Raji (cell line): ENCODE measurements around the gene CDA.

Source experiments
- POLR2A ChIP-seq: IDR thresholded peaks from 2 replicates; pipeline ENCODE4 v1.6.1; 2011; ENCODE audit warnings: low read depth, low read length, control low read depth; ENCODE audit not compliant: insufficient read depth

The CDA gene

DNA sequence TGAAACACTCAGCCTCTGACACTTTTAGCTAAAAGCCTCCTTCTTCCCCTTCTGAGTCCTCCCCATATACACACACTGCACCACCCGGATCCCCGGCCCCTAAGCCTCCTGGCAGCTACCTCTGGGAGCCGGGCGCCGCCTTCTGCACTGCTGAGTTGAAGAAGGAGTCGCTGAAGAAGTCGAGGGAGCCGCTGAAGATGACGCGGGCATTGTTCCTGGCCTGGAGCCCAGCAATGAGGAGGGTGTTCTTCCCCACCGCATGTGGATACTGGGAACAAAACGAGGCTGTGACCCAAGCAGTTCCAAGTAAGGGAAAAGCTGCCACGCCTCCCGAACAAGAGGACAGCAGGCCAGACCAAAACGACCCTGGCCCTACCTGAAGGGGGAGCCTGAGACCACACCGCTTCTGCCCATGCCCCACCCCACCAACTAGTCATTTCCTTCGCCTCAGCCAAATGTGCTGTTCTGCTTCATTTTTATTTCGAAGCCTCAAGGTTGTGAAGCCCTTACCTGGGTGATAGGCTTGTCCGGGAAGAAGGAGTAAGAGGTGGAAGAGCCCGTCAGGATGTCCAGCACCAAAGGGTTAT is 65.3 kb downstream of the CDA start:
- no peak for TF ChIP-seq POLR2A

DNA sequence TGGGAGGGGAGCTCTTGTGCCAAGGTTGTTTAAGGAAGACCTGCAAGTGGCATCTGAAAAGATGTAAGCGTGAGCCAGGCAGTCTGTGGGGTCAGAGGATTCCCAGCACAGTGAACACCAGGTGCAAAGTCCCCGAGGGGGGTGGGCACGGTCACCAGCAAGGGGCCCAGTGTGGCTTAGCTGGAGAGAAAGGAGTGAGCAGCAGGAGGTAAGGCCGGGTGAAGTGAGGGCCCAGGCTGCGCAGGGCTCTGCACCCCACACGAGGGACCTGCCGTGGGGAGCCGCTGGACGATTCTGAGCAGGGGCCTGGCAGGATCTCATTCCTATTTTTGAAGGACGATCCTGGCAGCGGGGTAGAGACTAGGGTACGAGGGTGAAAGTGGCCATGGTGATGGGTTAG is 68.1 kb downstream of the CDA start:
- no peak for TF ChIP-seq POLR2A

GRCh38 chr1:20658166-20658915 is 69.4 kb downstream of the CDA start:
- no peak for TF ChIP-seq POLR2A

DNA sequence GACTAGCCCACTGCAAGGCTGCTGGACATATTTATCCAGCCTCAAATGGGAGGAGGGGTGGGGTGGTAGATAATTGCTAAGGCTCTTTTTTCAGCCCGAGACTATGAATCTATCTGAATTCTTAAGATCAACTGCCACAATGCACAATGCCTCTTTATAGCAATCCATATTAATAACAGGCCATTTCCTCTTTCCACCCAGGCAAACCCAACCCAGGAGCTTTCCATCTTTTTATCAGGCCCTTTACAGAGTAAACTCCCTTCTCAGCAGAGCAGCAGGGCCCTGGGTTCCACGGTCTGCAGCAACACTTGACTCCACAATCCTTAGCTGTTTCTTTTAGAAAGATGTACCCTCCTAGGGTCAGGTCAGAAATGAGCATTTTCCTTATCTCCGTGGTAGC is 71.5 kb downstream of the CDA start:
- TF ChIP-seq POLR2A: no peak

DNA sequence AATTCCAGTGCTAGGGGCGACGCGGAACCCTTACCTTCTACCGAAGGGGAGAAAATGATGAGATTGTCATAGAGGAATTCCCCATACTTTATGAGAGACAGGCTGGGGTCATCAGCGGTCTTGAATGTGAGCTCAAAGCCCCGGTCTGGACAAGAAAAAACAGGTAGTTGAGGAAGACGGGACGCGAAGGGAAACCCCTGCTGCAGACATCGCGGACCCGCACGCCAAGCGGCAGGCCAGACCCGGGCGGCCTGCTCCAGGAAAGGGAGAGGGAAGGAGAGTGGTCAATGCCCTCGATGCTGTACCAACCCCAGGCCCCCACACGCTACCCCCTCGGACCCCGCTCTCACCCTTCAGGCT is 71.9 kb downstream of the CDA start:
- no peak for TF ChIP-seq POLR2A

DNA sequence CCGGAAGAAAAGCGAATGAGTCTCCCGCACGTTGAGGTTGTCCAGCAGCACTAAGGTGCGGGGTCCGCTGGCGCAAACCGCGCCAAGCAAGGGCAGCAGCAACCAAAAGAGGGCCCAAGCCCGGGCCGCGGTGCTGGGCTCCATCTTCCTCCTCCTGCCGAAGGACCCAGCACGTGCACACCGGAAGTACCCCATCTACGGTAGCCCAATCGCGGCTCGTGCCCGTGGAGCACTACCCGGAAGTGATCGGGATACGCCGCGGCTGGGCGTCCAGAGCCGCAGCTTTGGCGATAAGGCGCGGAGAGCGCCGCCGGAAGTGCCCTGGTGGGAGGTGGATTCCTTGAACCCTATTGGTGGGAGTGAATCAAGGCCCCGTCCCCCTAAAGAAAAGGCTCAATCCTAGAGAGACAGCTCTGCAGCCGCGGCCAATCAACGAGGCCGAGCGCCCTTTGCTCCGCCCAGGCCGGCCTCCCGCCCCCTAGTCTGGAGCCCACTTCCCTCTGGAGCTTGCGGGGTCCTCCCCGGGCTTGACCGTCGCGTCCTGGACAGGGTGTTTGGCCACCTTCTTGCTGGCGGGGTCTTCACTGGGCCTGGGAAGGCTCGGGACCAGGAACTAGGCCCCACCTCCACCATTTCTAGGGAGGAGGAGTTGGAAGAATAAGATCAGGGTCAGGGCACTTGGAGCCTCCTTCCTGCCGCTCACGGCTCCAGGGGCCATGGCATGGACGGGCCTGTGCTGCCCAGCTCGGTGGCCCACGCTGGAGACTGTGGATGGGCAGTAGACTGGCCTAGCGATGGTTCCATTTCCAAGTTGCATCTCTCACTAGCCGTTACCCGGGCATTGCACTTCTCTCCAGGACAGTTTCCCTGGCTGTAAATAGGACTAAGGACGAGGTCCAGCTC is 72.6 kb downstream of the CDA start, which contains the start of gene DDOST:
DDOST (minus strand) TSS at position 163 of the 903 bp plus-strand sequence; CDS start at position 144, 19 bp downstream.
- peak; percentile 80 for TF ChIP-seq POLR2A

DNA sequence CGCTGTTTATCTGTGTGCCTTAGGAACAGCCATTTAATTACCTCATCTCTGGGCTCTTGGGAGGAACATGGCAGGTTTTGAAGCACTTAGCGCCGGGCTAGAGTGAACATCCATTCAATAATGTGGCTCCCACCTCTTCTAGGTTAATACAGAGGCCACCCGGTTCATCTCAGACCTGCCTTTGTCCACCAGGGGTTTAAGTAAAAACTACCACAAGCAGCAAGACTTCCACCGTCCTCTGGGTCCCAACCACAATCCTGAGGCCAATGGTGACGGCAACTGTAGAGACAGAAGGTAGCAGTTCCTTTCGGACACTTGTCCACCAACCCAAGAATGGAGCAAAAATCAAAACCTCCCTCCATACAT is 73.2 kb downstream of the CDA start:
- no peak; the same call in 1 of the 2 replicates for TF ChIP-seq POLR2A

DNA sequence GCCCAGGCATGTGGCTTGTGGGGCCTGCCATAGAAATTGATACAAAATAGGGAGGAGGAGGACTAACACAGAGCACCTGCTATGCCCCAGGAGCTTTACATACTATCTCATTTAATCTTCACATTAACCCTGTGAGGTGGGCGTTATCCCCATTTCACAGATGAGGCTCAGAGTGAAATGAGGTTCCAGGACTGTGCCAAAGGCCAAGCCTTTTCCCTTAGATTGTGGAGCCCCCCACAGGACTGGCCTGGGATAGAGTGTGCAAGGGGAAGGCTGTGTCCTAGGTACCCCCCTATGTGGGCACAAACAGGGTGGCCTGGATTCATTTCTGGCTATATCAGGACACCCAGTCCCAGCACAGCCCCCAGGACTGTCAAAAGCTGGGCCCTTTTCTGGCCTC is 74.5 kb downstream of the CDA start:
- TF ChIP-seq POLR2A: no peak

- TF ChIP-seq POLR2A: no peak
Measured at GRCh38 chr1:20663969-20664715, 75.2 kb downstream of the CDA start.

GRCh38 chr1:20665726-20666125 is 76.8 kb downstream of the CDA start:
- TF ChIP-seq POLR2A: no peak

- TF ChIP-seq POLR2A: no peak
Measured at GRCh38 chr1:20666146-20666545, 77.2 kb downstream of the CDA start.

- TF ChIP-seq POLR2A: peak; percentile 34; the same call in 1 of the 2 replicates
Measured at GRCh38 chr1:20666804-20667203, 77.9 kb downstream of the CDA start.
